ENCODE measurements around the gene MYO7A. TPM values are rescaled to one million over a fixed set of nuclear protein-coding genes. Genes with fewer than 3 reads are reported as not detected.

MYO7A gene
- total RNA-seq, 2 experiments from 2014 or later: 0.61 to 0.63 TPM

- Histone ChIP-seq H3K27ac (ENCODE audit: low read depth in 1 of 2, low read length in 2 of 2) (no peak overlapping the region), H3K9me3 (ENCODE audit: control insufficient read depth in 1 of 2, insufficient read depth in 1 of 2, low read length in 2 of 2) (no peaks in the 10 kb centered on the region), H3K4me3 (ENCODE audit: low read length) (no peak overlapping the region), H3K4me1 (ENCODE audit: insufficient read depth, low read length) (no peaks in the 10 kb centered on the region), H3K36me3 (ENCODE audit: insufficient read depth, low read length) (no peaks in the 10 kb centered on the region), H3K27me3 (ENCODE audit: control insufficient read depth in 1 of 2, insufficient read depth in 2 of 2, low read length in 2 of 2) (no peaks in the 10 kb centered on the region)
- Mint-ChIP-seq H3K36me3 (ENCODE audit: low read depth) (no peaks in the 10 kb centered on the region), H3K4me3 (no peak overlapping the region), H3K4me1 (ENCODE audit: low read depth) (no peaks in the 10 kb centered on the region), H3K27me3 (no peaks in the 10 kb centered on the region), H3K9me3 (no peaks in the 10 kb centered on the region), H3K27ac (no peak overlapping the region)
- ChIA-PET POLR2A (no interaction called here), CTCF (no interaction called here)
- no peak for TF ChIP-seq CTCF (IDR thresholded peaks at IDR 0.05)
- ATAC-seq (ENCODE audit: poor library complexity) (no peak), DNase-seq (no peak)
- intact Hi-C loops (cut with DNase I, micrococcal nuclease): no loop called here
Observed at GRCh38 chr11:77191429-77191822, 63.4 kb downstream of the MYO7A start.

- intact Hi-C loops (cut with DNase I, micrococcal nuclease): loop anchor here (1.0 kb wide), 1 partner anchor 356 kb away; no protein-coding TSS in a partner anchor
- no peak overlapping the region for H3K4me3 Mint-ChIP-seq
- no peaks in the 10 kb centered on the region for H3K36me3 ChIP-seq (ENCODE audit: insufficient read depth, low read length)
- no peak overlapping the region for H3K27ac ChIP-seq (ENCODE audit: low read depth in 1 of 2, low read length in 2 of 2)
- no peaks in the 10 kb centered on the region for H3K27me3 Mint-ChIP-seq
- ChIA-PET CTCF (no interaction called here), POLR2A (no interaction called here)
- no peaks in the 10 kb centered on the region for H3K4me1 ChIP-seq (ENCODE audit: insufficient read depth, low read length)
- no peak overlapping the region for H3K4me3 ChIP-seq (ENCODE audit: low read length)
- DNase-seq (peak in 13 of 14 experiments; percentile 12 to 54 (median 36)), ATAC-seq (ENCODE audit: poor library complexity) (peak; percentile 58)
- no peaks in the 10 kb centered on the region for H3K36me3 Mint-ChIP-seq (ENCODE audit: low read depth)
- H3K4me1 Mint-ChIP-seq (ENCODE audit: low read depth): no peaks in the 10 kb centered on the region
- H3K9me3 Mint-ChIP-seq: no peaks in the 10 kb centered on the region
- no peaks in the 10 kb centered on the region for H3K9me3 ChIP-seq (ENCODE audit: control insufficient read depth in 1 of 2, insufficient read depth in 1 of 2, low read length in 2 of 2)
- no peak overlapping the region for H3K27ac Mint-ChIP-seq
- TF ChIP-seq CTCF (IDR thresholded peaks at IDR 0.05): peak; percentile 42
- no peaks in the 10 kb centered on the region for H3K27me3 ChIP-seq (ENCODE audit: control insufficient read depth in 1 of 2, insufficient read depth in 2 of 2, low read length in 2 of 2)
Observed at GRCh38 chr11:77191823-77192495, 63.9 kb downstream of the MYO7A start.

- DNase-seq (no peak), ATAC-seq (ENCODE audit: poor library complexity) (no peak)
- no peaks in the 10 kb centered on the region for H3K36me3 ChIP-seq (ENCODE audit: insufficient read depth, low read length)
- ChIA-PET POLR2A (no interaction called here), CTCF (no interaction called here)
- intact Hi-C loops (cut with DNase I, micrococcal nuclease): no loop called here
- Mint-ChIP-seq H3K27me3 (no peaks in the 10 kb centered on the region), H3K4me1 (ENCODE audit: low read depth) (no peaks in the 10 kb centered on the region), H3K36me3 (ENCODE audit: low read depth) (no peaks in the 10 kb centered on the region), H3K27ac (no peak overlapping the region), H3K4me3 (no peak overlapping the region), H3K9me3 (no peaks in the 10 kb centered on the region)
- no peak overlapping the region for H3K4me3 ChIP-seq (ENCODE audit: low read length)
- no peak for TF ChIP-seq CTCF (IDR thresholded peaks at IDR 0.05)
- H3K9me3 ChIP-seq (ENCODE audit: control insufficient read depth in 1 of 2, insufficient read depth in 1 of 2, low read length in 2 of 2): no peaks in the 10 kb centered on the region
- H3K27ac ChIP-seq (ENCODE audit: low read depth in 1 of 2, low read length in 2 of 2): no peak overlapping the region
- no peaks in the 10 kb centered on the region for H3K4me1 ChIP-seq (ENCODE audit: insufficient read depth, low read length)
- no peaks in the 10 kb centered on the region for H3K27me3 ChIP-seq (ENCODE audit: control insufficient read depth in 1 of 2, insufficient read depth in 2 of 2, low read length in 2 of 2)
Observed at GRCh38 chr11:77193167-77193566, 65.1 kb downstream of the MYO7A start.

All from CD4-positive, alpha-beta T cell (primary cell).